Type B pancreatic cell (in vitro differentiated cells): ENCODE data around the gene ENTPD3. TPM values are rescaled to one million over a fixed set of nuclear protein-coding genes. Genes with fewer than 3 reads are reported as not detected.

Source experiments
- DNase-seq: peaks from one replicate; pipeline ENCODE4 v3.0.0; 2021; ENCODE audit warnings: mixed read lengths; ENCODE audit not compliant: unreplicated experiment; ENCODE audit errors: extremely low spot score
- H3K27ac Mint-ChIP-seq: 2 replicates; pipeline ENCODE4 v1.8.0; 2021; ENCODE audit warnings: mild to moderate bottlenecking, mixed read lengths
- H3K27me3 Mint-ChIP-seq: 2 replicates; pipeline ENCODE4 v1.8.0; 2021; ENCODE audit warnings: mixed read lengths
- H3K36me3 Mint-ChIP-seq: 2 replicates; pipeline ENCODE4 v1.8.0; 2021; ENCODE audit warnings: mixed read lengths
- H3K4me1 Mint-ChIP-seq: one replicate; pipeline ENCODE4 v1.8.0; 2021; ENCODE audit warnings: mixed read lengths; ENCODE audit not compliant: unreplicated experiment
- H3K4me3 Mint-ChIP-seq: 2 replicates; pipeline ENCODE4 v1.8.0; 2021; ENCODE audit warnings: mild to moderate bottlenecking, mixed read lengths
- H3K9me3 Mint-ChIP-seq: 2 replicates; pipeline ENCODE4 v1.8.0; 2021; ENCODE audit warnings: mixed read lengths
- total RNA-seq: library from RNA; stranded (reverse); gene quantifications from 2 replicates; pipeline ENCODE4 v1.2.1, GENCODE V29; 2021; ENCODE audit warnings: low replicate concordance
- TF ChIP-seq, protein P1 (sequence below): fragments of 200-600 bp; sonication (generic); conservative IDR thresholded peaks from 2 replicates; pipeline ENCODE4 v1.5.0; 2021; ENCODE audit warnings: antibody characterized with exemption, mild to moderate bottlenecking

Gene ENTPD3
- total RNA-seq, 1 donor from 2014 or later, result 2.5 TPM

DNA sequence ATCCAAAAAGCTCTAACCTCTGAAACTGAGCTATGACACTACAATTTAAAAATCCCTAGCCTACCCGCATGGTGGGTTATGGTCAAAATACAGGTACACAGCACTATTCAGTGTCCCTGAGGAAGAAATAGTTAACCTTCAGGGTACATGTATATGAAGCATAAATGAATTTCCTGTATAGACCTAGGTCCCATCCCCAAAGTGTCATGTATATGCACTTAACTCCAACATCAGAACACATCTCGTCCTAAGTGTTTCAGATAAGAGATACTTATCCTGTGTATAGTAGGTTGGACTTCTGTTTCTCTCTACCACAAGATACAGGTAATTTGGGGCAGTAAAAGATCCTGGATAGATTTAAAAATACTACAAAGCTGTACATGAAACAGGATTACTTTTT, 76.6 kb downstream of the ENTPD3 start:
- DNase-seq, result no peak
- H3K27ac Mint-ChIP-seq, result no peak overlapping the region
- peaks cover 26% of the 10 kb centered on the region for H3K36me3 Mint-ChIP-seq
- TF ChIP-seq, protein P1, sequence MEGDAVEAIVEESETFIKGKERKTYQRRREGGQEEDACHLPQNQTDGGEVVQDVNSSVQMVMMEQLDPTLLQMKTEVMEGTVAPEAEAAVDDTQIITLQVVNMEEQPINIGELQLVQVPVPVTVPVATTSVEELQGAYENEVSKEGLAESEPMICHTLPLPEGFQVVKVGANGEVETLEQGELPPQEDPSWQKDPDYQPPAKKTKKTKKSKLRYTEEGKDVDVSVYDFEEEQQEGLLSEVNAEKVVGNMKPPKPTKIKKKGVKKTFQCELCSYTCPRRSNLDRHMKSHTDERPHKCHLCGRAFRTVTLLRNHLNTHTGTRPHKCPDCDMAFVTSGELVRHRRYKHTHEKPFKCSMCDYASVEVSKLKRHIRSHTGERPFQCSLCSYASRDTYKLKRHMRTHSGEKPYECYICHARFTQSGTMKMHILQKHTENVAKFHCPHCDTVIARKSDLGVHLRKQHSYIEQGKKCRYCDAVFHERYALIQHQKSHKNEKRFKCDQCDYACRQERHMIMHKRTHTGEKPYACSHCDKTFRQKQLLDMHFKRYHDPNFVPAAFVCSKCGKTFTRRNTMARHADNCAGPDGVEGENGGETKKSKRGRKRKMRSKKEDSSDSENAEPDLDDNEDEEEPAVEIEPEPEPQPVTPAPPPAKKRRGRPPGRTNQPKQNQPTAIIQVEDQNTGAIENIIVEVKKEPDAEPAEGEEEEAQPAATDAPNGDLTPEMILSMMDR, result no peak
- H3K4me3 Mint-ChIP-seq, result no peak overlapping the region
- H3K4me1 Mint-ChIP-seq, result peaks cover 7% of the 10 kb centered on the region
- H3K27me3 Mint-ChIP-seq, result no peaks in the 10 kb centered on the region
- no peaks in the 10 kb centered on the region for H3K9me3 Mint-ChIP-seq

DNA sequence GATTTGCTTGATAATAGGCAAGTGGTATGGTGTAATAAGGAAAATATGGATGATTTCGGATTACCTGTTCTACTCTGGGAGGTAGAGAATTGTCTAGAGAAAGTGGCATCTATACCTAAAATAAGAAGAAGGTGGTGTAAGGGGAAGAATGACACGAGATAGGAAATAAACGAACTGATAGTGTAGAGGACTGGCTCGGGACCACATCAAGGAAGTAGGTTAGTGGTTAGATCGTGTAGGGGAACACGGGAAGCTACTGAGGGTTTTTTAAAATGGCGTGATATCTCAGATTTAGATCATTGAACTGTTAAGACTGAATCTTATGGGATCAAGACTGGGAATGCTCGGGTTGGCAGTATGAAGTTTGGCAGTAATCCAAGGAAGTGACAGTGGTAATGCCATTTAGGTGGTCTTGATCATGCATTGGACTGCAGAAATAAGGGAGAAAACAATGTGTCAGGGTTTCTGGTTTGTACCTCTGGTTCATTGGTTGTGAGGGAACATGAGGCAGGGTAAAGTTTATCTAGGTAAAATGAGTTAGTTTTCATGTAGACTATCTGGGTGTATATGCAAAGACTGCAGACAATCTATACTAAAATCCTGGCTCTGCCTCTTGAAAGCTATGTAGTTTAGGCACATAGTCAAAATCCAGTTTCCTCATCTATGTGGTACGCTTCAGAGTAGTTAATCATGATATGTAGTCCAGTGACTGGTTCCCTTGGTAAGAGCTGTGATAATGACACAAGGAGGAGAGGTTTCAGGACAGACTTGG, 77.5 kb downstream of the ENTPD3 start:
- Mint-ChIP-seq H3K36me3 (peaks cover 22% of the 10 kb centered on the region), H3K4me3 (no peak overlapping the region), H3K27ac (no peak overlapping the region), H3K4me1 (no peaks in the 10 kb centered on the region), H3K27me3 (no peaks in the 10 kb centered on the region), H3K9me3 (no peaks in the 10 kb centered on the region)
- TF ChIP-seq, protein P1, result no peak
- DNase-seq, result no peak

DNA sequence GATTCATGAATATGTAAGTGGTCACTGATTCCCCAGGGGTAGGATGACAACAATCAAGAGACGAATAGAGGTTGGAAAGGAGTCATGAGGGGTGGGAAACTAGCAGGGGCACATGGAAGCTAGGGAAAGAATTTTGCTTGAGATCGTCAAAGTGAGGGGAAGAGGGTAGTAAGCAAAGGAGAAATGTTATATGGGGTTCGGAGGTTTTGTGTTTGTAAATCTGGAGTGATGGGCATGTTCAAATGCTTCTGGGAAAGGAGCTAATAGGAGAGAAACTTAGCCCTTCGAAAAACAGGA, 78.1 kb downstream of the ENTPD3 start:
- H3K9me3 Mint-ChIP-seq, result no peaks in the 10 kb centered on the region
- peaks cover 22% of the 10 kb centered on the region for H3K36me3 Mint-ChIP-seq
- H3K4me3 Mint-ChIP-seq, result no peak overlapping the region
- TF ChIP-seq, protein P1, result no peak
- no peaks in the 10 kb centered on the region for H3K27me3 Mint-ChIP-seq
- no peak for DNase-seq
- no peaks in the 10 kb centered on the region for H3K4me1 Mint-ChIP-seq
- H3K27ac Mint-ChIP-seq, result no peak overlapping the region

DNA sequence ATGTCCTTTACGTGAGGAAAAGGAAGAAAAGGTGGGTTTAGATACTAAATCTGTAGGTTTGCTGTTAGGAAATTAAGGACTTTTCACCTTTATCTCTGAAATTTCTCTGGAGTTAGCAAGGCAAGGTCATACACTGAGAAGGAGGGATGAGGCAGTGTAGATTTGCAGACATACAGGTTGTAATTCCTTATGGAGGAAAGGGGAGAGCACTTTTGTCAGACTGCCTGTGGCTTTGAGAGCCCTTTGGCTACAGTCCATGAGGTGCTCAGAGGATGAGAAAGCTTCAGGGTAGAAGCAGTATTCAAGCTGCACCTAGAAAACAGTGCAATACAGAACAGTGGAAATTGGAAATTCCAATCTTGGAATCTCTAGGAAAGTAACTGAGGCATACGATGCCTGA, 78.5 kb downstream of the ENTPD3 start:
- H3K4me3 Mint-ChIP-seq, result no peak overlapping the region
- no peaks in the 10 kb centered on the region for H3K4me1 Mint-ChIP-seq
- peak overlapping the region; percentile 50 for H3K27ac Mint-ChIP-seq
- no peaks in the 10 kb centered on the region for H3K27me3 Mint-ChIP-seq
- H3K36me3 Mint-ChIP-seq, result peaks cover 22% of the 10 kb centered on the region
- TF ChIP-seq, protein P1, result no peak
- DNase-seq, result no peak
- no peaks in the 10 kb centered on the region for H3K9me3 Mint-ChIP-seq

DNA sequence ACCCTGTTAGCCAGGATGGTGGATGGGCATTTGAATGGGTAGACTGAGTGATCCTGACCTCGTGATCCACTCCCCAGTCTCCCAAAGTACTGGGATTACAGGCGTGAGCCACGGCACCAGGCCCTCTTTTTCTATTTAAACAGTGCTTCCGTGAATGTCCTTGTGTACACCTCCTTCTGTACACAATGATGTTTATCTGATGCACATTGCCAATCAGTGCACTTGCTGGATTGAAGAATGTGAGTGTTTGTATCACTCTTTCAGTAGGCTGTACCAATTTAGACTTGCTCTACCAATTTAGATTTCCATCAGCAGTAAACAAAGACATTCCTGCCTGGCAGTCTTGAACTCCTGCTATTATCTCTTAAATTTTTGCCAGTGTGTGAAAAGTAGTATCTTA, 81.0 kb downstream of the ENTPD3 start:
- Mint-ChIP-seq H3K9me3 (no peaks in the 10 kb centered on the region), H3K4me1 (no peaks in the 10 kb centered on the region), H3K27ac (no peak overlapping the region)

More for the DNA sequence above, 81.0 kb downstream of the ENTPD3 start:
- TF ChIP-seq, protein P1, result no peak
- Mint-ChIP-seq H3K4me3 (no peak overlapping the region), H3K36me3 (peaks cover 9% of the 10 kb centered on the region), H3K27me3 (no peaks in the 10 kb centered on the region)
- no peak for DNase-seq
